WTC11 (cell line): ENCODE results near the gene POTEB3. TPM values are rescaled to one million over a fixed set of nuclear protein-coding genes. Genes with fewer than 3 reads are reported as not detected.
"Not testable (repeated sequence)": the region's sequence is repeated elsewhere in the genome, so short reads cannot be mapped to it uniquely, and the experiment has no call there.

Experiments
- ATAC-seq: fragments of 200-7000 bp; cut with Tn5 transposase; 2 replicates; pipeline ENCODE4 v1.10.0; 2021; ENCODE audit warnings: mild to moderate bottlenecking, moderate library complexity
- Bru-seq: library from RNA; stranded (reverse); fragments of 400-500 nt; gene quantifications from one replicate; lab custom pipeline; 2021; lab: Mats Ljungman, UMichigan
- CTCF ChIA-PET: fragments of 300-600 bp; sonication (Branson Sonifier 250); formaldehyde crosslinking; loops from one replicate; lab custom pipeline; 2021; ENCODE audit warnings: antibody characterized with exemption; lab: Charles Lee
- POLR2A ChIA-PET: fragments of 350-600 bp; sonication (Branson Sonifier 250); formaldehyde crosslinking; loops from one replicate; lab custom pipeline; 2021; ENCODE audit warnings: antibody characterized with exemption; lab: Charles Lee
- DNase-seq: peaks from one replicate; pipeline ENCODE4 v3.0.0; 2021; ENCODE audit warnings: low spot score
- H3K27ac Mint-ChIP-seq: 2 replicates; pipeline ENCODE4 v1.8.0; 2021; ENCODE audit warnings: mixed read lengths
- H3K27me3 Mint-ChIP-seq: 2 replicates; pipeline ENCODE4 v1.8.0; 2021; ENCODE audit warnings: low read depth, mild to moderate bottlenecking, moderate library complexity, mixed read lengths
- H3K36me3 Mint-ChIP-seq: 2 replicates; pipeline ENCODE4 v1.8.0; 2021; ENCODE audit warnings: mixed read lengths
- H3K4me1 Mint-ChIP-seq: 2 replicates; pipeline ENCODE4 v1.8.0; 2022; ENCODE audit warnings: mixed read lengths
- H3K4me3 Mint-ChIP-seq: 2 replicates; pipeline ENCODE4 v1.8.0; 2021; ENCODE audit warnings: mild to moderate bottlenecking, moderate library complexity, mixed read lengths
- H3K9me3 Mint-ChIP-seq: 2 replicates; pipeline ENCODE4 v1.8.0; 2021; ENCODE audit warnings: mixed read lengths
- long read RNA-seq, 3 experiments: library from RNA in 1 of 3; library from capped mRNA in 1 of 3; library from polyadenylated mRNA in 1 of 3; unstranded in 2 of 3; stranded (forward) in 1 of 3; transcript quantifications; one replicate each; pipeline ENCODE4 v2.0.0, GENCODE V29; 2021
- total RNA-seq: library from RNA; stranded (reverse); gene quantifications from 3 replicates; pipeline ENCODE4 v1.2.3, GENCODE V29; 2021

POTEB3 gene
- total RNA-seq = not detected in 3 replicates
- not detected for Bru-seq, nascent RNA
- long read RNA-seq, experiment 1 = 0 reads
- long read RNA-seq, experiment 2 = 0 reads
- long read RNA-seq, experiment 3 = 0 reads

GRCh38 chr15:21440399-21440798 lies at the start of gene POTEB3:
Gene POTEB3, minus strand, starts transcription at chr15:21440499. Its CDS starts 488 bp downstream, at chr15:21440011.
- H3K9me3 Mint-ChIP-seq, CTCF ChIA-PET, ATAC-seq, DNase-seq, H3K4me1 Mint-ChIP-seq, POLR2A ChIA-PET, H3K27ac Mint-ChIP-seq, H3K27me3 Mint-ChIP-seq, H3K4me3 Mint-ChIP-seq, H3K36me3 Mint-ChIP-seq: not testable (repeated sequence)

DNA sequence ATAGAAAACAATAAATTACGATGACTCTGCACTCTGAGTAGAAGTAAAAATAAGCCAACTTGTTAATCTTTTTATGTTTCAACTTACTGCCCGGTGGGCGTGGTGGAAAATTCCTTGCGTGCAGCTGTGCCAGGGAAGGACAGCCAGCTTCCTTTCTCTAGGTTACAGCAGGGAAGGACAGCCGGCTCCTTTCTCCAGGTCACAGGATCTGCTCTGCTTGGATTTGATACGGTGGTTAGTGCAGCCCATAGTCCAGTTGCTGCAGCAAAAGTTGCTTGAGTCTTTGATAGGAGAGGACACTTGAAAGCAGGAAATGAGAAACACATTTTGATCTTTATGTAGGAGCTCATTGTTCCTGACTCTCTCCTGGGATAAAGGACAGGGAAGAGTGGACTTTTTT lies 13.4 kb upstream of the POTEB3 start:
- H3K27me3 Mint-ChIP-seq, H3K4me3 Mint-ChIP-seq, CTCF ChIA-PET, ATAC-seq, H3K27ac Mint-ChIP-seq, H3K9me3 Mint-ChIP-seq, POLR2A ChIA-PET, H3K4me1 Mint-ChIP-seq, H3K36me3 Mint-ChIP-seq, DNase-seq: not testable (repeated sequence)

DNA sequence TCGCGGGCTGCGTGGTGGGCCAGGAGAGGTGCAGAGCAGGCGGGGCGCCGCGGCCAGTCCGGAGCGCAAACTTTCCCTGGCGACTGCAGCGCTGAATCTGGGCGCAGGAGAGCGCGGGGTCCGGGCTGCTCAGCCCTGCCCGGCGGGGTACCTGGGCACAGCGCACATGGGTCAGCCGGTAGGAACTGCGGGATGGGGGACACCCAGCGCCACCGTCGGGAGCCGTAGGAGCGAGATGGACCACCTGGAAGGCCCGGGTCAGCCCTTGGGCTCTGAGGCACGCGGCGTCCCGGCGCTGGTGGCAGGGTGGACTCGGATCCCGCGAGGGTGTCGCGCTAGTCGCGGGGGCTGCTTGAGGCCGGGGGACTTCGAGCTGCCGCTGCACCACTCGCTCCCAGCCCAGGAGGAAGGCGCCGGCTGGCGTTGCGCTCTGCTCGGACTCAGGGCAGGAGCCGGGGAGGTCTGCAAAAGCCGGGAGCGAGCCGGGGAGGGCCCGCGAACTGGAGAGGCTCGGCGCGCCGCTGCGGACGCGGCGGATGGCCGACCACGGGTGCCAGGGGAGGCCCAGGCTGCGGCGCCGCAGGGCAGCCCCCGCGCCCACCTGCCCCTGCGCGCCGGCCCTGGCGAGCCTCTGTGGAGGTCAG lies 11.7 kb upstream of the POTEB3 start:
- H3K36me3 Mint-ChIP-seq, DNase-seq, H3K4me1 Mint-ChIP-seq, H3K27ac Mint-ChIP-seq, H3K4me3 Mint-ChIP-seq, CTCF ChIA-PET, H3K9me3 Mint-ChIP-seq, H3K27me3 Mint-ChIP-seq, POLR2A ChIA-PET, ATAC-seq: not testable (repeated sequence)

DNA sequence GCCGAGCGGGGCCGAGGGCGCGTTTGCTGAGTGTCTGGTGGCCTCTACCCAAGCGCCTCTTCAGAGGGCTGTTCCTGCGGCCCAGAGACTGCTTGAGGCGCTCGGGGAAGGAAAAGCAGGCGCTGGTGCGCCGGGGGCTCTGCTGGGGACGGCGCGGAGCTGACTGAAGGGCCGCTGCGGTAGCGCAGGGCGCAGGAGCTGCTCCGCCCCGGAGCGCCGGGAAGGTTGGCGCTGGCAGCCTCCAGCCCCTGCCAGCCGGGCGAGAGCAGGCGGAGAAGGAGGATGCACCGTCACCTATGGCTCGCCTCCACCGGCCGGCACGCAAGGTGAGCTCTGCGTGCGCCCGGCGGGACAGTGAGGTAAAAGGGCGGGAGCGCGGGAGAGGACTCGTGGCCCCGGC lies 11.2 kb upstream of the POTEB3 start:
- H3K27ac Mint-ChIP-seq, H3K9me3 Mint-ChIP-seq, H3K4me3 Mint-ChIP-seq, H3K4me1 Mint-ChIP-seq, H3K27me3 Mint-ChIP-seq, CTCF ChIA-PET, DNase-seq, H3K36me3 Mint-ChIP-seq, POLR2A ChIA-PET, ATAC-seq: not testable (repeated sequence)

DNA sequence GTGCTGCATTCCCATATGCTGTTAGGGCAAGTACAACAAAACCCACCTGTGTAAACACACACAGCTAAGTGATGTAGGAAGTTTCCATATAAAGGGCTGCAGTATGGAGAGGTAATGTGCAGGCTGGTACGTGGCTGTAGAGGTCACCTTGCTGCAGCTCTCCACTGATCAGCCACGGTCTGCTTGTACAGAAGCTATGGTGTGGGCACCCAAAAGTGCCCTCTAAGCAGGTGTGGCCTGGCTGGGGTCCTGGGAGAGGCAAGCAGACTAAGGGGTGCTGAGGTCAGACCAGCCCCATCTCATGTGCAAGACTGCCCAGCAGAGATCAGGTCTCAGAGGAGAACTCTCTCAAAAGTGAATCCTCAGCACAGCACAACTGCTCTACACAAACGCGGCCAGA lies 32.9 kb downstream of the POTEB3 start:
- H3K9me3 Mint-ChIP-seq, H3K27me3 Mint-ChIP-seq, H3K4me1 Mint-ChIP-seq, CTCF ChIA-PET, H3K4me3 Mint-ChIP-seq, DNase-seq, POLR2A ChIA-PET, H3K36me3 Mint-ChIP-seq, H3K27ac Mint-ChIP-seq, ATAC-seq: not testable (repeated sequence)

GRCh38 chr15:21401531-21401930 lies 38.8 kb downstream of the POTEB3 start:
- H3K4me1 Mint-ChIP-seq, CTCF ChIA-PET, H3K36me3 Mint-ChIP-seq: not testable (repeated sequence)

DNA sequence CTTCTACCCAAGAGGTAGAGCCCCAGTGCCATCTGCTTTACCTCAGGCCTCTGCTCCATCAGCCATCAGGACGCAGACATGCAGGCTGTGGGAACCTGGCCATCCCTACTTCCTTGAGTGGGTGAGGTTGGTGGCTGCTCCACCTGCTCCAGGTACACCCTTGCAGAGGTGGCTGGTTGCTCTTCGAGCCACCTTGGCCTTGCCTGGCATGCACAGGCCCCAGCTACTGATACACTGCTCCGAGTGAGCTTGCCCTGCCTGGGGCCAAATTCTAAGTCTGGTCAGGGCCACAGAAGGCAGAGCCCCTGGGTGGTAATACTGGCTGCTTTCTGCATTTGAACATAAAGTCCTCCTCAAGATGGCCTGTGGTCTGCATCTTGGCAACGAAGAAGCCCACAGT lies 41.2 kb downstream of the POTEB3 start:
- POLR2A ChIA-PET, H3K4me3 Mint-ChIP-seq, H3K36me3 Mint-ChIP-seq, CTCF ChIA-PET, H3K4me1 Mint-ChIP-seq, DNase-seq, ATAC-seq, H3K27me3 Mint-ChIP-seq, H3K9me3 Mint-ChIP-seq, H3K27ac Mint-ChIP-seq: not testable (repeated sequence)

More at GRCh38 chr15:21401531-21401930, 38.8 kb downstream of the POTEB3 start:
- H3K27ac Mint-ChIP-seq, DNase-seq, POLR2A ChIA-PET, H3K27me3 Mint-ChIP-seq, ATAC-seq, H3K9me3 Mint-ChIP-seq, H3K4me3 Mint-ChIP-seq: not testable (repeated sequence)

DNA sequence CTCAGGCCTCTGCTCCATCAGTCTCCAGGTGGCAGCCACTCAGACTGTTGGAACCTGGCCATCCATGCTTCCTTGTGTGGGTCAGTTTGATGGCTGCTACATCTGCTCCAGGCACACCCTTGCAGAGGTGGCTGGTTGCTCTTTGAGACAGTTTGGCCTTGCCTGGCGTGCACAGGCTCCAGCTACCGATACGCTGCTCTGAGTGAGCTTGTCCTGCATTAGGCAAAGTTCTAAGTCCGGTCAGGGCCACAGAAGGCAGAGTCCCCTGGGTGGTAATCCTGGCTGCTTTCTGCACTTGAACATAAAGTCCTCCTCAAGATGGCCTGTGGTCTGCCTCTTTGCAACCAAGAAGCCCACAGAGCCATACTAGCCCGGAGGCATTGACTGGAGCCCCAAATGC lies 41.8 kb downstream of the POTEB3 start:
- CTCF ChIA-PET, H3K4me3 Mint-ChIP-seq, POLR2A ChIA-PET, H3K9me3 Mint-ChIP-seq, H3K36me3 Mint-ChIP-seq, H3K27me3 Mint-ChIP-seq, H3K27ac Mint-ChIP-seq, ATAC-seq, DNase-seq, H3K4me1 Mint-ChIP-seq: not testable (repeated sequence)

DNA sequence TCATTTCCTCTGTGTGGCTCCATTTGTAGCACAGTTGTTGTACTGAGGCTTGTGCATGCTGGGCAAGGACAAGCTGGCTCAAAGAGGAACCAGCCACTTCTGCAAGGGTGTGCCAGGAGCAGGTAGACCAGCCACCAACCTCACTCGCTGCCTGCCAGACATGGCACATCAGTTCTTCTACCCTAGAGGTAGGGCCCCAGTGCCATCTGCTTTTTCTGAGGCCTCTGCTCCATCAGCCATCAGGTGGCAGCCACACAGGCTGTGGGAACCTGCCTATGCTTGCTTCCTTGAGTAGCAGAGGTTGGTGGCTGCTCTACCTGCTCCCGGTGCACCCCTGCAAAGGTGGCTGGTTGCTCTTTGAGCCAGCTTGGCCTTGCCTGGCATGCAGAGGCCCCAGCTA lies 42.6 kb downstream of the POTEB3 start:
- H3K4me1 Mint-ChIP-seq, POLR2A ChIA-PET, H3K27me3 Mint-ChIP-seq, H3K9me3 Mint-ChIP-seq, H3K27ac Mint-ChIP-seq, ATAC-seq, DNase-seq, CTCF ChIA-PET, H3K4me3 Mint-ChIP-seq, H3K36me3 Mint-ChIP-seq: not testable (repeated sequence)

- ATAC-seq, DNase-seq, POLR2A ChIA-PET, CTCF ChIA-PET, H3K27ac Mint-ChIP-seq, H3K4me1 Mint-ChIP-seq, H3K36me3 Mint-ChIP-seq, H3K9me3 Mint-ChIP-seq, H3K4me3 Mint-ChIP-seq, H3K27me3 Mint-ChIP-seq: not testable (repeated sequence)
These were observed 43.1 kb downstream of the POTEB3 start for GRCh38 chr15:21397186-21397585.

GRCh38 chr15:21385961-21386360 lies 54.3 kb downstream of the POTEB3 start:
- H3K9me3 Mint-ChIP-seq, H3K27ac Mint-ChIP-seq, H3K4me3 Mint-ChIP-seq, H3K36me3 Mint-ChIP-seq, ATAC-seq, H3K4me1 Mint-ChIP-seq, H3K27me3 Mint-ChIP-seq, DNase-seq, CTCF ChIA-PET, POLR2A ChIA-PET: not testable (repeated sequence)

- DNase-seq, POLR2A ChIA-PET, H3K4me3 Mint-ChIP-seq, H3K4me1 Mint-ChIP-seq, H3K9me3 Mint-ChIP-seq, H3K27me3 Mint-ChIP-seq, ATAC-seq, H3K27ac Mint-ChIP-seq, H3K36me3 Mint-ChIP-seq, CTCF ChIA-PET: not testable (repeated sequence)
These were observed 56.3 kb downstream of the POTEB3 start for GRCh38 chr15:21383866-21384485.
